ENCODE data around the gene KCNG4. TPM values are rescaled to one million over a fixed set of nuclear protein-coding genes. Genes with fewer than 3 reads are reported as not detected.

KCNG4 gene
- total RNA-seq, 1 donor from 2014 or later: not detected

- TF ChIP-seq CTCF (IDR thresholded peaks at IDR 0.05; ENCODE audit: partially characterized antibody, unreplicated experiment): no peak
- Mint-ChIP-seq H3K27me3 (ENCODE audit: unreplicated experiment) (peaks cover 7% of the 10 kb centered on the region), H3K4me1 (ENCODE audit: low read depth, unreplicated experiment) (peaks cover 16% of the 10 kb centered on the region), H3K36me3 (ENCODE audit: unreplicated experiment) (peaks cover 11% of the 10 kb centered on the region), H3K4me3 (ENCODE audit: unreplicated experiment) (peak overlapping the region; percentile 44), H3K9me3 (ENCODE audit: unreplicated experiment) (peaks cover 6% of the 10 kb centered on the region), H3K27ac (ENCODE audit: unreplicated experiment) (peak overlapping the region; percentile 50)
- DNase-seq: no peak
Observed at GRCh38 chr16:84245956-84246678, 6.3 kb upstream of the KCNG4 start.

GRCh38 chr16:84244728-84245127, 4.9 kb upstream of the KCNG4 start:
- no peak for TF ChIP-seq CTCF (IDR thresholded peaks at IDR 0.05; ENCODE audit: partially characterized antibody, unreplicated experiment)
- no peak overlapping the region for H3K4me3 Mint-ChIP-seq (ENCODE audit: unreplicated experiment)
- peaks cover 26% of the 10 kb centered on the region for H3K4me1 Mint-ChIP-seq (ENCODE audit: low read depth, unreplicated experiment)
- DNase-seq: no peak
- H3K27ac Mint-ChIP-seq (ENCODE audit: unreplicated experiment): no peak overlapping the region
- H3K36me3 Mint-ChIP-seq (ENCODE audit: unreplicated experiment): peaks cover 11% of the 10 kb centered on the region
- peaks cover 4% of the 10 kb centered on the region for H3K27me3 Mint-ChIP-seq (ENCODE audit: unreplicated experiment)
- H3K9me3 Mint-ChIP-seq (ENCODE audit: unreplicated experiment): peaks cover 3% of the 10 kb centered on the region

GRCh38 chr16:84243732-84244131, 3.9 kb upstream of the KCNG4 start:
- no peak for TF ChIP-seq CTCF (IDR thresholded peaks at IDR 0.05; ENCODE audit: partially characterized antibody, unreplicated experiment)
- peaks cover 26% of the 10 kb centered on the region for H3K4me1 Mint-ChIP-seq (ENCODE audit: low read depth, unreplicated experiment)
- DNase-seq: no peak
- peaks cover 11% of the 10 kb centered on the region for H3K36me3 Mint-ChIP-seq (ENCODE audit: unreplicated experiment)
- H3K9me3 Mint-ChIP-seq (ENCODE audit: unreplicated experiment): peaks cover 3% of the 10 kb centered on the region
- no peak overlapping the region for H3K4me3 Mint-ChIP-seq (ENCODE audit: unreplicated experiment)
- H3K27ac Mint-ChIP-seq (ENCODE audit: unreplicated experiment): no peak overlapping the region
- H3K27me3 Mint-ChIP-seq (ENCODE audit: unreplicated experiment): peaks cover 4% of the 10 kb centered on the region

GRCh38 chr16:84242839-84243238, 3.0 kb upstream of the KCNG4 start:
- Mint-ChIP-seq H3K36me3 (ENCODE audit: unreplicated experiment) (peaks cover 11% of the 10 kb centered on the region), H3K4me3 (ENCODE audit: unreplicated experiment) (no peak overlapping the region), H3K27ac (ENCODE audit: unreplicated experiment) (no peak overlapping the region), H3K4me1 (ENCODE audit: low read depth, unreplicated experiment) (peaks cover 24% of the 10 kb centered on the region), H3K9me3 (ENCODE audit: unreplicated experiment) (peaks cover 3% of the 10 kb centered on the region), H3K27me3 (ENCODE audit: unreplicated experiment) (peaks cover 4% of the 10 kb centered on the region)
- no peak for DNase-seq
- no peak for TF ChIP-seq CTCF (IDR thresholded peaks at IDR 0.05; ENCODE audit: partially characterized antibody, unreplicated experiment)

GRCh38 chr16:84241778-84242177, 2.0 kb upstream of the KCNG4 start:
- no peak for TF ChIP-seq CTCF (IDR thresholded peaks at IDR 0.05; ENCODE audit: partially characterized antibody, unreplicated experiment)
- no peak for DNase-seq
- Mint-ChIP-seq H3K36me3 (ENCODE audit: unreplicated experiment) (peaks cover 11% of the 10 kb centered on the region), H3K4me1 (ENCODE audit: low read depth, unreplicated experiment) (peaks cover 24% of the 10 kb centered on the region), H3K27ac (ENCODE audit: unreplicated experiment) (no peak overlapping the region), H3K27me3 (ENCODE audit: unreplicated experiment) (peaks cover 4% of the 10 kb centered on the region), H3K9me3 (ENCODE audit: unreplicated experiment) (peaks cover 3% of the 10 kb centered on the region), H3K4me3 (ENCODE audit: unreplicated experiment) (no peak overlapping the region)

Data from glutamatergic neuron (in vitro differentiated cells).